ENCODE results near the gene PACRG.

- TF ChIP-seq POLR2A (IDR thresholded peaks at IDR 0.05; ENCODE audit: extremely low read depth, insufficient read length) (no peak), CTCF (IDR thresholded peaks at IDR 0.05; ENCODE audit: low read depth, low read length) (no peak)
Measured at GRCh38 chr6:163285691-163286090, 557.9 kb downstream of the PACRG start.

Measured in NB4 (cell line).